Left ventricle myocardium inferior (tissue), 1 donor: ENCODE measurements around the gene IL22RA2. TPM values are rescaled to one million over a fixed set of nuclear protein-coding genes. Genes with fewer than 3 reads are reported as not detected.
"Not testable (repeated sequence)": the region's sequence is repeated elsewhere in the genome, so short reads cannot be mapped to it uniquely, and the experiment has no call there.

Source experiments
- DNase-seq: peaks from one replicate; pipeline ENCODE4 v3.0.0-alpha.2; 2020
- H3K27ac ChIP-seq: fragments of 200-600 bp; replicated peaks from 2 replicates; pipeline ENCODE4 v1.8.0; 2021
- H3K27me3 ChIP-seq: fragments of 200-600 bp; 2 replicates; pipeline ENCODE4 v1.8.0; 2021; ENCODE audit warnings: low read depth
- H3K36me3 ChIP-seq: fragments of 200-600 bp; 2 replicates; pipeline ENCODE4 v1.8.0; 2021
- H3K4me1 ChIP-seq: fragments of 200-600 bp; 2 replicates; pipeline ENCODE4 v1.8.0; 2021
- H3K4me3 ChIP-seq: fragments of 200-600 bp; 2 replicates; pipeline ENCODE4 v1.8.0; 2021; ENCODE audit warnings: mild to moderate bottlenecking, moderate library complexity
- H3K9me3 ChIP-seq: fragments of 200-600 bp; replicated peaks from 2 replicates; pipeline ENCODE4 v1.8.0; 2021
- CTCF ChIP-seq: fragments of 200-600 bp; IDR thresholded peaks from 2 replicates; pipeline ENCODE4 v1.8.0; 2021; ENCODE audit warnings: antibody characterized with exemption, mild to moderate bottlenecking, borderline replicate concordance
- intact Hi-C: fragments of 100-400 bp; cut with micrococcal nuclease; formaldehyde crosslinking; loops from one replicate; pipeline ENCODE4 v1.11.0; 2022
- total RNA-seq: library from RNA; stranded (reverse); fragmentation: NEBNext Ultra II Directional; extraction: Animal tissue kit (Norgen Biotek cat#: 25700); gene quantifications from one replicate; pipeline ENCODE4 v1.2.1, GENCODE V29; 2021
- donor health status: DM: no; HTN: yes; CAD: no; lungs with severe emphysema.

Gene IL22RA2
- total RNA-seq, 1 donor from 2014 or later: not detected

- H3K36me3 ChIP-seq: peaks cover 15% of the 10 kb centered on the region
- H3K27ac ChIP-seq: peak overlapping the region; percentile 99
- peaks cover 1% of the 10 kb centered on the region for H3K9me3 ChIP-seq
- TF ChIP-seq CTCF: no peak
- intact Hi-C loops: no loop called here
- DNase-seq: no peak
- H3K4me3 ChIP-seq: peak overlapping the region; percentile 78
- peaks cover 95% of the 10 kb centered on the region for H3K4me1 ChIP-seq
- no peaks in the 10 kb centered on the region for H3K27me3 ChIP-seq
Measured at GRCh38 chr6:137213331-137213740, 39.9 kb upstream of the IL22RA2 start.

- peaks cover 98% of the 10 kb centered on the region for H3K4me1 ChIP-seq
- H3K27me3 ChIP-seq: no peaks in the 10 kb centered on the region
- peak overlapping the region; percentile 78 for H3K4me3 ChIP-seq
- peak overlapping the region; percentile 99 for H3K27ac ChIP-seq
- no peak for DNase-seq
- peaks cover 8% of the 10 kb centered on the region for H3K9me3 ChIP-seq
- no peak for TF ChIP-seq CTCF
- intact Hi-C loops: no loop called here
- H3K36me3 ChIP-seq: peaks cover 20% of the 10 kb centered on the region
Measured at GRCh38 chr6:137211910-137212309, 38.5 kb upstream of the IL22RA2 start.

- Histone ChIP-seq H3K27me3 (no peaks in the 10 kb centered on the region), H3K27ac (peak overlapping the region; percentile 99), H3K4me3 (no peak overlapping the region), H3K4me1 (peaks cover 98% of the 10 kb centered on the region), H3K9me3 (peaks cover 8% of the 10 kb centered on the region), H3K36me3 (peaks cover 29% of the 10 kb centered on the region)
- TF ChIP-seq CTCF: no peak
- DNase-seq: no peak
- intact Hi-C loops: no loop called here
Measured at GRCh38 chr6:137210903-137211302, 37.5 kb upstream of the IL22RA2 start.

- TF ChIP-seq CTCF: no peak
- Histone ChIP-seq H3K4me3 (no peak overlapping the region), H3K4me1 (peaks cover 96% of the 10 kb centered on the region), H3K9me3 (peaks cover 8% of the 10 kb centered on the region), H3K27me3 (no peaks in the 10 kb centered on the region), H3K36me3 (peaks cover 55% of the 10 kb centered on the region), H3K27ac (peak overlapping the region; percentile 7)
- no peak for DNase-seq
- intact Hi-C loops: no loop called here
Measured at GRCh38 chr6:137208279-137208678, 34.8 kb upstream of the IL22RA2 start.

GRCh38 chr6:137207457-137207856 lies 34.0 kb upstream of the IL22RA2 start:
- intact Hi-C loops, H3K27me3 ChIP-seq, H3K4me3 ChIP-seq, DNase-seq, H3K9me3 ChIP-seq: not testable (repeated sequence)
- peak overlapping the region; percentile 28 for H3K27ac ChIP-seq
- H3K4me1 ChIP-seq: peaks cover 95% of the 10 kb centered on the region
- peaks cover 63% of the 10 kb centered on the region for H3K36me3 ChIP-seq

- H3K27ac ChIP-seq: peak overlapping the region; percentile 28
- peaks cover 93% of the 10 kb centered on the region for H3K4me1 ChIP-seq
Measured at GRCh38 chr6:137206577-137206976, 33.1 kb upstream of the IL22RA2 start.

More at GRCh38 chr6:137206577-137206976, 33.1 kb upstream of the IL22RA2 start:
- no peak for DNase-seq
- Histone ChIP-seq H3K9me3 (peaks cover 8% of the 10 kb centered on the region), H3K36me3 (peaks cover 72% of the 10 kb centered on the region), H3K4me3 (no peak overlapping the region), H3K27me3 (no peaks in the 10 kb centered on the region)
- no peak for TF ChIP-seq CTCF
- intact Hi-C loops: no loop called here
